Stimulated activated CD8-positive, alpha-beta memory T cell treated with anti-CD3 and anti-CD28 coated beads, Interleukin-2, amount 100 ng/mL, for 48 hours (primary cell): ENCODE measurements around the gene TSSK2.
A peak's percentile ranks its signal among the peaks of the same experiment; 100 is the strongest.

Experiments
- DNase-seq, 2 donors: peaks; one replicate each; pipeline ENCODE4 v3.0.0-alpha.2; 2020; ENCODE audit warnings: low read depth in 2 of 2

TSSK2 gene

DNA sequence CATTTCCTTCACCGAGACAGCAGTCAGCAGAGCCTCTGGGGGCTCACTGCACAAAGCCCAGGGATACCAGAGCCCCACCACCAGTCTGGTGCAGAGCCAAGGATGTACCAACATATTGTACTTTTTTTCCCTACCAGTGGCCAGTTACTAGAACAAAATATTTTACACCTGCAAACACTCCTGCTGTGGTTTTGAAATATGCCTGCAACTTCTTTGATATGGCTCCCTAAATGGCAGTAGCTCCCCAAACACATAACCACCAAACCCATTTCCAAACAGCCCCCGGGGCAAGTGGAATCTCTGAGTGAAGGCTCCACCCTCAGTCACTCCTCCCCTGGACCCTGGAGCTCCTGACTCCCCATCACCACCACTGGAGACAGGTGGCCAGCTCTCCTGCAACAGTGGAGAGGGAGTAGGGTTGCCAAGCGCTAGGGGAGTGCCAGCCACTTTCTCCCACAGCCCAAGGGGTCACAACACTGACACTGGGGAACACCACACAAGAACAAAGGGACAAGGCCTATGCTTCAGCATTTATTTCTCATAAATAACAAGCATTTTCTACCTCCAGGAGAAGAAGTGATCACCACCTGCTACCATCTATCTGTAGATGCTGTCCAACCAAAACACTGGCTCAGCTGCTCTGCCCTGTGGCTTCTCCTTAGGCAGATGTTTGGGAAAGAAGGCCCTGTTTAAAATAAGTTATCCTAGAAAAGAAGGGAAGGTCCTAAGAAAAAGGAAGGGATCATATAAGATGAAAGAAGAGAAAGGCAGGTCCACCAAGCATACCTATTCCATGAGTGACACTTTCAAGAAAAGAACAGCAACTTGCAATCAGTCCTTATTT is 24.0 kb upstream of the TSSK2 start:
- no peak for DNase-seq

DNA sequence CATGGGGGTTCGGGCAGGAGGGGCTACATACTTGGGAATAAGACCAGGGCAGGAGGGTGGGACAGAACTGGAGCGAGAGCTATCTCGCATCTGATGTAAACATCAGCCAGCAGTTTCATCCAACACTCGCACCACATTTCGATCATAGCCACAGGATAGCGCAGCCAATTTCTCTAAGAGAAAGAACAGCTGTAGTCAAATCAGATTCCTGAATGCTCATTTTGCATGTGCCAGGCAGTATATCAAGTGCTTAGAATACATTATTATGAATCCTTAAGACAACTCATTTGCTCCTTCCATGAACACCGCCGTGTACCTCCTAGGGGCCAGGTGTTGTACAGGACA is 23.4 kb upstream of the TSSK2 start:
- DNase-seq = no peak

DNA sequence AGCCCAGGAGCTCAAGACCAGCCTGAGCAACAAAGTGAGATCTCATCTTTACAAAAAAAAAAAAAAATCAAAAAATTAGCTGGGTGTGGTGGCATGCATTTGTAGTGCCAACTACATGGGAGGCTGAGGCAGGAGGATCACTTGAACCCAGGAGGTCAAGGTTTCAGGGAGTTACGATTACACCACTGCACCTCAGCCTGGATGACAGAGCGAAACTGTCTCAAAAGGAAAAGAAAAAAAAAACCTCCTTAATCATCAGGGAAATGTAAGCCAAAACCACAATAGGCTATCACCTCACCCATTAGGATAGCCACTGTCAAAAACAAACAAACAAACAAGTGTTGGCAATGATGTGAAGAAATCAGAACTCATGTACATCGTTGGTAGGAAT is 22.3 kb upstream of the TSSK2 start:
- DNase-seq = no peak

DNA sequence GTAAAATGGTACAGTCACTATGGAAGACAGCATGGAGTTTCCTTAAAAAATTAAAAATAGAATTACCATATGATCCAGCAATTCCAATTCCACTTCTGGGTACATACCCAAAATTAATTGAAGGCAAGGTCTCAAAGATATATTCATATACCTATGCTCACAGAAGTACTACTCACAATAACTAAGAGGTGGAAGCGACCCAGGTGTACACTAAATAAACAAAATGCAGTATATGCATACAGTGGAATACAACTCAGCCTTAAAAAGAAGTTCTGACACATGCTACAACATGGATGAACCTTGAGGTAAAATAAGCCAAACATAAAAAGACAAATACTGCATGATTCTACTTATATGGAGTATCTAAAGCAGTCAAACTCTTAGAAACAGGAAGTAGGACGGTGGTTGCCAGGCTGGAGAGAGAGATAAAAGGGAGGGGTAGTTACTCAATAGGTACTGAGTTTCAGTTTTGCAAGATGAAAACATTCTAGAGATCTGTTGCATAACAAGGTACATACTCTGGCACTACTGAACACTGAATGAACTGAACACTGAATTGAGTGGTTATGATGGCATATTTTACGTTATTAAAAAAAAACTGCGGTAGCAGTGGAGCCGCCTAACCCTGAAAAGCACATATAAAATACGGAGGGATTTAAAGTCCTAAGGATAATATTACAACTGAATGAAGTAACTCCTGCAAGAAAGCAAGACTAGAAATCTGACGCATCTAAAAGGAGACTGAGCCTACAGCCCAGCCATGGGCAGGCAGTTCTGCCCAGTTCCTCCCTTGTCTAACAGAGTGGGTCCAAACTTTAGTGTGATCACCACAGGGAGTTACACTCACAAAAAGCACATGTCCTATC is 21.7 kb upstream of the TSSK2 start:
- no peak for DNase-seq

DNA sequence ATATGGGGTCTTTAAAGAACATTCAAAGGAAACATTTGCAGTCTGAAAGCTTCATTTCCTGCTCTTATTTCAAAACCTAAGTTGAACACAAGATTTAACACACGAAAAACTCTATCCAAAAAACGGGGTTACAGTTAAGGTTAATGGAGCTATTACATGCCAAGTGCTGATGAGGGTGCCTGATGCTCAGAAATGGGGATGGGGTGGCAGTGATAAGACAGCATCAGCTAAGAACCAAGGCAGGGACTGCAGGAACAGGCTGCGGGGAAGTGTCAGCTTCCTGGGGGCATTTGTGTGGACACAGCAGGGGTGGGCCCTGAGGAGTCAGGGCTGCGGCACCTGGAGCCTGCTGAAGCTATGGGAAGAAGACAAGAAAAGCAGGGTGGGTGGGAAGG is 21.0 kb upstream of the TSSK2 start:
- DNase-seq = no peak

DNA sequence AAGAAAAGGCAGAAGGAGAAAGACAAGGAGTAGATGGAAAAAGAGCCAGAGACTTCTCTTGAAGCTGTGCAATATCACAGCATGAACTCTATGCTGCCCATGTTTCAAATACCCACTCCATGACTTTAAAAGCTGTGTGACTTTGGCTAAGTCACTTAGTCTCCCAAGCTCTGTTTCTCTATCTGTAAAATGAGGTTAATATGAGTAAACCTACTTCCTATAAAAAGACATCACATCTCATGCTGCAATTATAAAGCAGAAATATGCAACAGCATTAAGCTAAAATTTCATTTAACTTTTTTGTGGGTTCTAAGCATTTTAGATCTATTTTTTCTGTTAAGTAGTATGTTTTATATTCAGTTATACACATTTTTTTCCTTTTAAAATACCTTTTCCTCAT is 20.5 kb upstream of the TSSK2 start:
- DNase-seq = no peak

DNA sequence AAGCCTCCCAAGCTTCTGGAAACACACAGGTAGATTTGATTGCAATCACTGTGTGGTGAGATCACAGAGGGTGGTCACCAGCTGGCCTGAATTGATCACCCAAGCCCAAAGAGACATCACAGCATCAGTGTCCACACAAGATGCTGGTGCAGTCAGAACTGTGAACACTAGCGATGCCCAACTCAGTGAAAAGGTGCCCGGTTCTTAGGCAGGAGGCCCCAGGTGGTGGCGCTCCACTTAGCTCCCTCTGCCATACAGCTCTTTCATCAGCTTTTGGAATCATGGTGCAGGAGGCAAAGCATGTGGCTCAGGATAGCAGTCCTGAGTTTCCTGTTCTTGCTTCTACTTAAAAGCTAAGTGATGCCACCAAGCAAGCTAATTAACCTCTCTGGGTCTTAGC is 20.0 kb upstream of the TSSK2 start:
- no peak for DNase-seq

DNA sequence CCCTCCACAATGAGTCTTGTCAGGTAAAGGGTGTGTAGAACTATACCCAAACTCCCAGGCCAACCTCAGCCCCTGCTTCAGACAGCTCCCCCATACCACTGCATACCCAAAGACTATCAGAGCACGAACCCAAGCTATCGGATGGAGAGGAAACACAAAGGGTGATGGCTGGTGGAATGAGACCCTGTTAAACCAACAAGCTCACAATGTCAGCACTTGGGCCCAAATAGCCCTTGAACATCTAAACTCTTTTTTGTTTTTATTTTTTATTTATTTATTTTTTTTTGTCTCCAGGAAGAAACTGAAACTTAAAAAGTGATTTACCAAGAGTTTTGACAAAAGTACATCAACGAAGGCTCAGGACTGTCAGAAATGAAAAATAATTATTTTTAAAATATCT is 19.5 kb upstream of the TSSK2 start:
- DNase-seq = no peak

DNA sequence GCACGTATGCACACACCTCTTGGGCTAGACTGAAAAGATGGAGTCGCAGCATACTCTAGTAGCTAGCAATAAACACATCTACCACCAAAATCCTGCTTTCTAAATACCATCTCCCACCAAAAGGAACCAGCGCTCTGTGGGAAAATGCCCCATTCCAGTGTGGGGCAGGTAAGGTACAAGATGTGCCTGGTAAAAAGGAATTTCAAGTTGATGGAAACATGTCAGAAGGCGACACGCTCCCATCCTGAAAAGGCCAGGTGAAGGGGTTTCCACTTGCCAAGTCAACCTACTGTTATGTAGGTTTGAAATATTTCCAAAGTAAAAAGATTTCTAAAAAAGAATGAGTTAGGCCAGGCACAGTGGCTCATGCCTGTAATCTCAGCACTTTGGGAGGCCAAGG is 17.7 kb upstream of the TSSK2 start:
- DNase-seq = no peak

DNA sequence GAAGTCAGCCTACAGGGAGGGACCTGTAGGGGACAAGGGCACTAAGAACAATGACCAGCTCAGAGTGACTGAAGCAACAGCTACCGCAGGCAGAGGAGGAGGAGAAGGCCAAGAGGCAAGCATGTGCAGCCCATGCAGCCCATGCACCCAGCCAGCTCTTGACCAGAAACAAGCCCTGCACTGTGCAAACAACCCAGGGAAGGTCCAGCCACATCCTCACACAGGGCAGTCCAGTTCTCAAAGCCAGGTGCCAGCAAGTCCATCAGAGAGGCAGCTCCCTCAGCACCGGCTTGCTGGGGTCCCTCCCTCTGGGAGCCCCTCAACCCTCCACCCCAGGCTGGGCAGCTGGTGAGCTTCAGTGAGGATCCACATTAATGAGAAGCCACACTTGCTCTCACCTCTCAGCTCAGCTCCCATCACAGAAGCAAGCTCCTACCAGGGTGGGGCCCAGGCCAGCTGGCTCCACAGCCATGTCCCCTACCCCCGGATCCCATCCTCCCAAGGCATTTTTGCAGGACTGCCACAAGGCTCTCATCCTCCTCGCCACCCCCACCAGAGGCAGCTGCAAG is 16.0 kb upstream of the TSSK2 start:
- DNase-seq = no peak

DNA sequence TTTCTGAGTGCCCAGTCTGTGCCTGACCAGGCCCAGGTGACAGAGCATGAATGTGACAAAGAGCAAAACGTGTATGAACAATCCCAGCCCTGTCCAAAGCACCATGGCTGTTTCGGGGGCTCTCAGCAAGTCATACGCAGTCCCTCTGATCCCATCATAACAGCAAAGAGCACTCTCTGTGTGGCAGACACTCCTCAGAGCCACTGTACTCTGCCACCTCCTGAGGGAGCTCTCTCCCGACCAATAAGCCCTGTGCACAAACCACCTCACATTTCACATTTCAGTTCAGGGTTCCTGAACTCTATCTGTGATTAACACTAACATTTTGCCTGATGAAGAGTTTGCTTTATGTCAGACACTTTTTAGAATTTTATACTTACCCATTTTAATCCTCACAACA is 15.5 kb upstream of the TSSK2 start:
- DNase-seq = no peak

DNA sequence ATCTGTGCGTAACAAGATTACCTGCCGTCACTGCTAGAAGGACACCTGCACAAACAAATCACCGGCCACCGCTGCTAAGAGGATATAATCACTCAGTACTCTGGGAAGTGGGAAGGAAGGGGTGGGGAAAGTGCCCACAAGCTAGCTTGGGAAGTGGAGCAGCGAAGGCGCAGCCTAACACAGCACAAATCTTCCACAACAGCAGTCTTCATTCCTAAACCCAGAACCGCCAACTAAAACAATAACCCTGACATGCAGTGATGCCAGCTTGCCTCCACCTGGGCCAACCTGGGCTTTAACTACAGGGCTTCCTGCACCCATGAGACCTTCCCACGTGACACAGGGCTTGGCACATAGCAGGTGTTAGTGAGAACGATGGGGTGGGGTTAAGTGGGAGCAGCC is 14.0 kb upstream of the TSSK2 start:
- no peak for DNase-seq

DNA sequence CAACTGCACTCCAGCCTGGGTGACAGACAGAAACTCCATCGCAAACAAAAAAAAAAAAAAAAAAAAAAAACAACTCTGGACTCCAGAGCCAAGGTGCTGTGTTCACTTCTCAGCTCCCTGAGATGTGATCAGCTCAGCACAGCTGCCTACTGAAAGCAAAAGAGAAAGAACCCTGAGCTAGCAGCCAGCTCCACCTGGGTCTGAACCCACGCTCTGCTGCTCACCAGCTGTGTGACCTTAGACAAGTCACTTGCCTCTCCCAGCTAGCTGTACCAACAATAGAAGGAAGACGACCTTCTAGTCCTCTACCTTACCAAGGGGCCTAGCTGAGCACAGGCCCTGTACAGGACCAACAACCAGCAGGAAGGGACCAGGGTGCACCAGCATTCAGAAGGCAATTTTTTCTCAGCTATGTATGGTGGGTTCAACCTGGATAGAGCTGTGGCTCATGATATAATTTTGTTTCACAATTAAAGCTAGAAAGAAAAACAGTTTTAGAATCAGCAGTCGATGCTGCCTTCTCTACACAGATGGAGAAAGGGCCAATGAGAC is 12.7 kb upstream of the TSSK2 start:
- DNase-seq = no peak

DNA sequence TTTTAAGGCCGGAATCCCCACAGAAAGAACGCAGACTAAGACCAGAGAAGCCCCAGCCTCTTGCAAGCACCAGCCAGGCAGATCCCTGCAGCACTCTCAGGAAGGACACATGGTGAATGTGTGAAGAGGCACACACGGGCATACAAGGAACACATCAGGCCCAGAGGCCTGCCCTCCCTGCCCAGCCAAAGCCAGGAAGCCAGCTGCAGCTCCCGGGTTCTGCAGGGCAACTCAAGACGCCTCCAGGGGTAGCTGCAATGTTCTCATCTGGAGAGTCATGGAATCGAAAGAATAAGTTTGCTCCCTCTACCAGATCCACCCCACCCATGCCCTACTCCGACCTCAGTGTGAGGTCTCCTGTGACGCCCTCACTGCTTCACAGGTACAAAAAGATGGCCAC is 11.2 kb upstream of the TSSK2 start:
- no peak for DNase-seq

DNA sequence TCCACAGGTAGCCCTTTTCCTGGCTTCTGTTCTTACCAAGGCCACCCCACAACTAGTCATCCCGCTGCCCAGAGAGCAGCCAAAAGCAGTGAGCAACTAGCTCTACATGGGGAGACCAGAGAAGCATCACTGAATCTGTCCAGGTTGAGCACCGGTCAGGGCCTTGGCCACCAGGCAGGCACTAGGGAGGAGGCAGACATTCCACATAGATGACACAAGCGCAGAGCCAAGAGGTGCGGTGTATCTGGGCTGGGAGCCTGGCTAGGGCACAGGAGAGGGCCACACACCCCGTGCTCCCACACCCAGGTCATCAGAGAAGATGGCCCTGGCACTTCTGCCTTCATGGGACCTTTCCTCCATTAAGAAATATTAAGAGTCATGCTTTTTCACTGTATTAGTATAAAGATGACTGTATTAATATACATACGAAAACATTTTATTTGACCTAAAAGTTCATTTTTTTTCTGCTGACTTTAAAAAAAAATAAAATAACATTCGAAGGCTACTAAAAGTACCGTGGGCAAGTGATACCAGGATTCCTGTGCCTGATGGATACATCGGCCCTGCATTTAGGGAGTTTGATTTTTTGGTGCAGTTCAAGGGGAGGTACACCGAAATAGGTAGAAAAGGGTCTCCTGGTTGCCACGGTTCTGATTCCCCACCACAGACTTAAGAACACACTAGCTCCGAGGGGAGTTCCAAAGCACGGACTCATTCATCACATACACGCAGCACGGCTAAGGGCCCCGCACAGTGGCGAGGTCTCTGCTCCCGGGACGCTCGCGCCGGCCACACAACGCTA is 10.1 kb upstream of the TSSK2 start:
- no peak for DNase-seq

DNA sequence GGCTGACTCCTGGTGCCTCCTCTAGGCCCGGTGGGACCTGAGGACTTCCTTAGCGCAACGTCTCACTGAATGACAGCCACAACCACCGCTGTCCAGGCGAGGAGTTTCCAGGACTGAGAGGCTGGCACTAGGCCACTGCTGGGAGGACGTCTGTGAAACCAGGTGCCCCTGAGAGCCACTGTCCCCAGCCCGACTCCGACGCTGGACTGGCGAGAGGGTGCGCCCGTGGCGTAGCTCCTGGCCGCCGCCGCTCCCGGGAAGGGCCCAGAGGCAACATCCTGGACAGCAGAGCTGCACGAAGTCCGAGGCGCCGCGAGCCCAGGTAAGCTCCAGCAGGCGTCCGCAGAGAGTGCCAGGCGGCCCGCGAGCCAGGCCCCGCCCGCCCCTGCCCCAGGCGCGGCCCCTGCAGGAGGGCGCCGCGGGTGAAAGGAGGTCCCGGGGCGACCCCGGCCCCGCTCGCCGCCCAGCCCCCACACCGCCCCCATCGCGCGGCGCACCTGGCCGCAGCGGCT is 9.4 kb upstream of the TSSK2 start:
- DNase-seq = peak; percentile 16 to 26

DNA sequence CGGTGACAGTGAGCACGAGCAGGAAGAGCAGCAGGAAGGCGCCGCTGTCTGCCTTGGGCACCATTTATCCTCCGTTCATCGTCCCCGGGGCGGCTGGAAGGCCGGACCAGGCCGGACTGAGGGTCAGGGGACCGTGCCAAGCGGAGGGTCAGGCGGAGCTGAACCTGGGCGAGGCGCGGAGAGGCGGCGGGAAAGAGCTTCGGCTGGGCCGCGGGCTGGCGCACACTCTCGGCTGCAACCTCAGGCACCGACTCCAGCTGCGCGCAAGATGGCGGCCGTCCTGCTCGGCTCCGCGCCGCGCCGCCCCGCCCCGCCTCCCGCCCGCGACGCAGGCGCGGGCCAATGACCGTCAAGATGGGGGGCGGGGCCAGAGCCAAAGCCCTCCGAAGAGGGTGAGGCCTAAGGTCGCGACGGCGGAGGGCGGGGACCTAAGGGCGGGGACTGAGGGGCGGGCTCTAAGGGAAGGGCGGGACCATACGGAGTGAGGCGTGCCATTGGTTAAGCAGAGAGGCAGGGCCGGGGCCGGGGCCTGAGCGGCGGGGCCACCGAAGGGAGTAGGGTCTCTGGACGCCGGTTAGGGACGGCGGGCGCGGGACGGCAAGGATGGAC is 8.9 kb upstream of the TSSK2 start, which contains the start of gene DGCR2:
DGCR2 (minus strand) TSS at position 270 of the 609 bp plus-strand sequence; CDS start at position 64, 206 bp downstream.
- DNase-seq = peak; percentile 94 to 95

DNA sequence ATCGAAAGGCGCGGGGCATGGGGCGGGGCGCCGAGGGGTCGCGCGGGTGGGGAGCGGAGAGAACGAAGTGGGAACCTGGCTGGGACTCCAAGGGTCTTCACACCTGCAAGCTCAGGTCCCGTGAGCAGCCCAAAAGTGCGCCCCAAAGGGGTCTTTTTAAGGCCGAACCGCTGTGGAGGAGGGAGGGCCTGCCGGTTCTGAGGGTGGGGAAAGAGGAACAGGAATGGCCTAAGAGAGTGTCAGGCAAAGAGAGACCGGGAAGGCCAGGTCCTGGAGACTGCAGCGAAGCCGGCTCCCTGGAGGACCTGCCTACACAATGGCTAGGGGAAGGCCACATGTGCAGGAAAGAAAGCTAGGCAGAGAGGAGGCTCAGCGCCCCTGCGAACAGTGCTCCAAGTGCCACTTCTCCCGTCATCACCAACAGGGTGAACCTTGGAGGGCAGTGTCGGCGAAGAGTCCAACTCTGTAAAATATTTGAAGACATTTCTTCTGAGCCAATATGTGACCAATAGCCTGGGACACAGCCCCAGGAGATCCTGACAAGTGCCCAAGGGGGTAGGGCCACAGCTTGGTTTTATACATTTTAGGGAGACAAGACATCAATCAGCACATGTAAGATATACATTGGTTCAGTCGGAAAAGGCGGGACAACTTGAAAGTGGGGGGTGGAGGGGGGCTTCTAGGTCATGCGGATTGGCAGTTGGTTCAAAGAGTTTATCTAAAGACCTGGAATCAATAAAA is 8.2 kb upstream of the TSSK2 start:
- no peak for DNase-seq

DNA sequence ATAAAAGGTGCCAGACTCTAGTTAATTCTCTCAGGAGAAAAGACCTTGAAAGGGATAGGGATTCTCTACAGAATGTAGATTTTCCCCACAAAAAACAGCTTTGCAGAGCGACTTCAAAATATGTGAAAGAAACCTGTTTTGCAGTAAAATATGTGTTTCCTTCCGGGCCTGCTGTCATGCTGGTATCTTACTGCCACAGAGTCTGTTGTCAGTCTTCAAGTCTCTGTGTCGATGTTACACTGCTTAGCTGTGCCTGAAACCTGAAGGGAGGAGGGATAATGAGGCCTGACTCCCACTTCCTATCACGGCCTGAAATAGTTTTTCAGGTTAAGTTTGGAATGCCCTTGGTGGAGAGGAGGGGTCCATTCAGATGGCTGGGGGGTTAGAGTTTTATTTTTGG is 7.2 kb upstream of the TSSK2 start:
- no peak for DNase-seq

DNA sequence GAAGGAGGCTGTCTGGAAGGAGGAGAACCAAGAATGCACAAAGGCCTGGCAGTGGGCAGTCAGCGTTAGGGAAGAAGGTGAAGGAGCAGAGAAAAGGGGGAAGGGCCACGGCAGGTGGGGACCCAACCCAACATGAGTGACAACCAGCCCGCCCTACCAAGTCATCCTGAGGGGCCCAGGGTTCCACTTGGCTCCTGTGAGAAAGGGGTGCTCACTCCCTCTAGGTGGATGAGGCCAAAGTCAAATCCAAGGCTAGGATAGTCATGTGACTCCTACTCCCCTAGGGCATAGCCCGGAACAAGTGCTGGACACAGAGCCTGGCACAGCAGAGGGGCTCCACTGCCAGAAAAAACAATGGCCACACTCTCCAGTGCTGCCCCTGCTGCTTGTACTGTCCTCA is 6.7 kb upstream of the TSSK2 start:
- DNase-seq = no peak
